Measurements from ENCODE around the gene NAA25. TPM values are rescaled to one million over a fixed set of nuclear protein-coding genes. Genes with fewer than 3 reads are reported as not detected.

Gene NAA25
- total and polyA plus RNA-seq, 2 of the 4 experiments (the other 2 are of a cell fraction), result 10.3 to 25.5 TPM

- H2AK5ac ChIP-seq (ENCODE audit: low read depth, low read length), result no peak overlapping the region
- H4K91ac ChIP-seq (ENCODE audit: insufficient read depth, low read depth, low read length), result no peak overlapping the region
- no peak overlapping the region for H2AK9ac ChIP-seq (replicated peaks; ENCODE audit: low read depth, low read length, poor library complexity)
- intact Hi-C loops (cut with micrococcal nuclease), result no loop called here
- H3K9me3 ChIP-seq (ENCODE audit: control insufficient read depth, insufficient read depth, low read length), result no peaks in the 10 kb centered on the region
- no peaks in the 10 kb centered on the region for H4K20me1 ChIP-seq (ENCODE audit: insufficient read depth, low read length)
- H2BK15ac ChIP-seq (ENCODE audit: low read depth, low read length), result no peak overlapping the region
- H4K8ac ChIP-seq (ENCODE audit: low read depth in 2 of 2, low read length in 2 of 2), result no peak overlapping the region
- no peak overlapping the region for H3K9ac ChIP-seq (ENCODE audit: low read depth, low read length)
- H3K27me3 ChIP-seq (ENCODE audit: control insufficient read depth, insufficient read depth, low read length), result no peaks in the 10 kb centered on the region
- in situ Hi-C loops (cut with MboI; ENCODE audit: low sequenced_read_pairs), result no loop called here
- H3K14ac ChIP-seq (replicated peaks; ENCODE audit: low read depth, low read length), result no peak overlapping the region
- BruUV-seq (replicated peaks), result no TSS peak
- 100% methylated on average over 1 of the region's 2 CpGs; no CpG with 5 or more reads in 1 of the 2 experiments for WGBS, 2 experiments (ENCODE audit: extremely low coverage in 2 of 2, insufficient read length in 1 of 2)
- no peaks in the 10 kb centered on the region for H3K36me3 ChIP-seq (ENCODE audit: control insufficient read depth, insufficient read depth, low read length)
- H3K9me1 ChIP-seq (ENCODE audit: insufficient read depth, low read length), result no peaks in the 10 kb centered on the region
- no peak overlapping the region for H3K4ac ChIP-seq (ENCODE audit: low read depth, low read length)
- no peak overlapping the region for H3K56ac ChIP-seq (ENCODE audit: extremely low read depth, insufficient read depth, low read length)
- no peak overlapping the region for H4K5ac ChIP-seq (ENCODE audit: low read depth, low read length)
- H3K18ac ChIP-seq (ENCODE audit: low read depth, low read length), result no peak overlapping the region
- H3K23ac ChIP-seq (ENCODE audit: low read depth, low read length), result no peak overlapping the region
- no peak overlapping the region for H2BK5ac ChIP-seq (ENCODE audit: low read depth, low read length, poor library complexity, severe bottlenecking)
- no peak overlapping the region for H3K4me3 ChIP-seq (ENCODE audit: insufficient read depth, low read depth, low read length)
- ATAC-seq (ENCODE audit: low read depth) (no peak), DNase-seq (no peak)
- no peak overlapping the region for H2BK120ac ChIP-seq (ENCODE audit: low read depth, low read length)
- CTCF ChIA-PET, result interaction anchor here (0.5 kb wide), 1 partner anchor 51 kb away, joined by 4 read pairs; no protein-coding TSS in a partner anchor
- no peaks in the 10 kb centered on the region for H3K79me1 ChIP-seq (ENCODE audit: low read depth in 1 of 2, low read length in 2 of 2)
- H2AFZ ChIP-seq (replicated peaks; ENCODE audit: low read length, poor library complexity), result no peak overlapping the region
- POLR2A ChIA-PET (ENCODE audit: unreplicated experiment), result no interaction called here
- H2BK20ac ChIP-seq (ENCODE audit: low read depth, low read length), result no peak overlapping the region
- H3K4me2 ChIP-seq (ENCODE audit: low read depth, low read length), result no peak overlapping the region
- dilution Hi-C loops (cut with HindIII; ENCODE audit: low sequenced_read_pairs, unreplicated experiment), result no loop called here
- H3K27ac ChIP-seq (ENCODE audit: insufficient read depth, low read length), result no peak overlapping the region
- H3K4me1 ChIP-seq (ENCODE audit: control insufficient read depth, insufficient read depth, low read length), result no peaks in the 10 kb centered on the region
- no peak for TF ChIP-seq FOS (IDR thresholded peaks at IDR 0.05; ENCODE audit: low read depth, low read length)
- no peak for TF ChIP-seq RAD21 (IDR thresholded peaks at IDR 0.05; ENCODE audit: low read length)
- TF ChIP-seq SMC3 (IDR thresholded peaks at IDR 0.05; ENCODE audit: low read depth, low read length), result no peak
- no peak for TF ChIP-seq RCOR1 (IDR thresholded peaks at IDR 0.05; ENCODE audit: insufficient replicate concordance, low read length)
- TF ChIP-seq BHLHE40 (IDR thresholded peaks at IDR 0.05; ENCODE audit: low read depth, low read length), result no peak
- TF ChIP-seq RFX5 (IDR thresholded peaks at IDR 0.05; ENCODE audit: low read depth, low read length), result no peak
- TF ChIP-seq USF2 (IDR thresholded peaks at IDR 0.05; ENCODE audit: low read depth, low read length), result no peak
- TF ChIP-seq MXI1 (IDR thresholded peaks at IDR 0.05; ENCODE audit: borderline replicate concordance, low read depth, low read length), result no peak
- no peak for TF ChIP-seq MAFK (IDR thresholded peaks at IDR 0.05; ENCODE audit: low read depth, low read length)
- TF ChIP-seq, protein P1, sequence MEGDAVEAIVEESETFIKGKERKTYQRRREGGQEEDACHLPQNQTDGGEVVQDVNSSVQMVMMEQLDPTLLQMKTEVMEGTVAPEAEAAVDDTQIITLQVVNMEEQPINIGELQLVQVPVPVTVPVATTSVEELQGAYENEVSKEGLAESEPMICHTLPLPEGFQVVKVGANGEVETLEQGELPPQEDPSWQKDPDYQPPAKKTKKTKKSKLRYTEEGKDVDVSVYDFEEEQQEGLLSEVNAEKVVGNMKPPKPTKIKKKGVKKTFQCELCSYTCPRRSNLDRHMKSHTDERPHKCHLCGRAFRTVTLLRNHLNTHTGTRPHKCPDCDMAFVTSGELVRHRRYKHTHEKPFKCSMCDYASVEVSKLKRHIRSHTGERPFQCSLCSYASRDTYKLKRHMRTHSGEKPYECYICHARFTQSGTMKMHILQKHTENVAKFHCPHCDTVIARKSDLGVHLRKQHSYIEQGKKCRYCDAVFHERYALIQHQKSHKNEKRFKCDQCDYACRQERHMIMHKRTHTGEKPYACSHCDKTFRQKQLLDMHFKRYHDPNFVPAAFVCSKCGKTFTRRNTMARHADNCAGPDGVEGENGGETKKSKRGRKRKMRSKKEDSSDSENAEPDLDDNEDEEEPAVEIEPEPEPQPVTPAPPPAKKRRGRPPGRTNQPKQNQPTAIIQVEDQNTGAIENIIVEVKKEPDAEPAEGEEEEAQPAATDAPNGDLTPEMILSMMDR (conservative IDR thresholded peaks at IDR 0.05; ENCODE audit: low read depth, low read length), result no peak
- no peak for TF ChIP-seq CHD1 (IDR thresholded peaks at IDR 0.05; ENCODE audit: low read depth, low read length)
- no peak for TF ChIP-seq MAZ (IDR thresholded peaks at IDR 0.05; ENCODE audit: borderline replicate concordance, low read depth, low read length)
- no peak for TF ChIP-seq NFE2L2 (IDR thresholded peaks at IDR 0.05; ENCODE audit: low read depth, low read length)
- TF ChIP-seq, protein P2, sequence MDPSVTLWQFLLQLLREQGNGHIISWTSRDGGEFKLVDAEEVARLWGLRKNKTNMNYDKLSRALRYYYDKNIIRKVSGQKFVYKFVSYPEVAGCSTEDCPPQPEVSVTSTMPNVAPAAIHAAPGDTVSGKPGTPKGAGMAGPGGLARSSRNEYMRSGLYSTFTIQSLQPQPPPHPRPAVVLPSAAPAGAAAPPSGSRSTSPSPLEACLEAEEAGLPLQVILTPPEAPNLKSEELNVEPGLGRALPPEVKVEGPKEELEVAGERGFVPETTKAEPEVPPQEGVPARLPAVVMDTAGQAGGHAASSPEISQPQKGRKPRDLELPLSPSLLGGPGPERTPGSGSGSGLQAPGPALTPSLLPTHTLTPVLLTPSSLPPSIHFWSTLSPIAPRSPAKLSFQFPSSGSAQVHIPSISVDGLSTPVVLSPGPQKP (IDR thresholded peaks at IDR 0.05; ENCODE audit: borderline replicate concordance, low read depth, low read length), result no peak
- TF ChIP-seq POLR2A (IDR thresholded peaks at IDR 0.05; ENCODE audit: low read depth, low read length), result no peak
Measured at GRCh38 chr12:111993292-111994150, 115.1 kb downstream of the NAA25 start.

Data from IMR-90 (cell line).